HG03469 (cell line): Measurements from ENCODE around the gene COX18.

Experiments
- ATAC-seq: cut with Tn5 transposase; IDR thresholded peaks from one replicate; pipeline ENCODE4 v1.9.1; 2021; ENCODE audit warnings: mild to moderate bottlenecking, moderate library complexity, moderate number of reproducible peaks; ENCODE audit not compliant: unreplicated experiment

COX18 gene

DNA sequence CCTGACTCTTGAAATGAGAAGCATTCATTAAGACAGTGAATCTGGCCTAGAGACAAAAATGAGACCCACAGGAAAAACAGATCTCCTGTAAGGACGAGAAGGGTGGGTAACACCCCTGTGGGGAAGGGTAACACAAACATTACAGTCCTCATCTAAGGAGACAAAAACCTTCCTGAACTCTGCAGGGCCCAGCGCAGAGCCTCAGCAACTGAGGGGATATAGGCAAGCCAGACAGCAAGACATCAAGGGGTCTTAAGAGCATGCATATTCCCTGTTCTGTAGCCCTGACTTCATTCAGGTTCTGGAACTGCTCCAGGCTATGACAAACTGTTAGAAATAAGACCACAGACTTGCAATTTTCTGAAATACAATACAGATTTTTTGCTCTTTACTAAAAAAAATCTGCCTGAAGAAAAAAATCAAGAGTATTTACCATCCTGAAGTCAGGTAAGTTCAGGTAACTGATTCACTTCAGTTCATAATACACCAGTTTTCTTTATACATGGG, 15.5 kb downstream of the COX18 start:
- no peak for ATAC-seq

DNA sequence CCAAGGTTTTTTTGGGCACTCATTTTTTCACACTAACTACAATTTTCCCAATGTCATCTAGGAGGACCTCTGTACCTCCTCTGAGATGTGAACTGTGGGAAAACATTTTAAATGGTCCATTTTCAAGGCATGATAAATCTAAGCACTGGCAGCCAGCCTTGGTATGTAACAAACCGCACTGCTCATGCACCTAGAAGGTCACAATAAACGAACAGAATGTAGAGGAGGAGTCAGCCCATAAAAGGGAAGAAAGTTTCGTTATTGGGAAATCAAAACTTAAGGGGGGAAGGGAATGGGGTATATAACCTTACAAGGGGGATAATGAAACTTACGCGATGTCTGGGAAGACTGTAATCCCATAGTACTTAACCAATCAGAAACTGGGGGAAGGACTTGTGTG, 16.4 kb downstream of the COX18 start:
- ATAC-seq, result no peak

DNA sequence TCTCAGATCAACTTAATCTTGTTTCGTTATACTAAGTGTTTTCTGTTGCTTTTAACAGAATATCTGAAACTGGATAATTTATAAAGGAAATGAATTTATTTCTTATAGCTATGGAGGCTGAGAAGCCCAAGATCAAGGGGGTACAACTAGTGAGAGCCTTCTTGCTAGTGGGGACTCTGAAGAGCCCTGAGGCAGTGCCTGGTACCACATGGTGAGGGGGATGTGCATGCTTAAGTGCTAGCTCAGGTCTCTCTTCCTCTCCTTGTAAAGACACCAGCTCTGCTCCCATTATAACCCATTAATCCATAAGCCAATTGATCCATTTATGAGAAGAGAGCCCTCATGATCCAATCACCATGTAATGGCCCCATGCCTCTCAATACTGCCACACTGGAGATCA, 17.9 kb downstream of the COX18 start:
- ATAC-seq, result no peak

DNA sequence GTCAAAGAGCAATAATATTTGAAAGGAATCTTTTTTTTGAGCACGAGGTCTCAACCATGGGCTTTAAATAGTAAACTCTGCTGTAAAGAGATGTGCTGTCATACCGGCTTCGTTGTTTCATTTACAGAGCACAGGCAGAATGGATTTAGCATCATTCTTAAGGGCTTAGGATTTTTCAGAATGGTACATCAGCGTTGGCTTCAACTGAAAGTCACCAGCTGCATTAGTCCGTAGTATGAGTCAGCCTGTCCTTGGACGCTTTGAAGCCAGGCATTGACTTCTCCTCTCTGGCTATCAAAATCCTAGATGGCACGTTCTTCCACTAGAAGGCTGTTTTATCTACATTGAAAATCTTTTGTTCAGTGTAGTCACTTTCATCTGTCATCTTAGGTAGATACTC, 23.6 kb downstream of the COX18 start:
- ATAC-seq, result no peak

DNA sequence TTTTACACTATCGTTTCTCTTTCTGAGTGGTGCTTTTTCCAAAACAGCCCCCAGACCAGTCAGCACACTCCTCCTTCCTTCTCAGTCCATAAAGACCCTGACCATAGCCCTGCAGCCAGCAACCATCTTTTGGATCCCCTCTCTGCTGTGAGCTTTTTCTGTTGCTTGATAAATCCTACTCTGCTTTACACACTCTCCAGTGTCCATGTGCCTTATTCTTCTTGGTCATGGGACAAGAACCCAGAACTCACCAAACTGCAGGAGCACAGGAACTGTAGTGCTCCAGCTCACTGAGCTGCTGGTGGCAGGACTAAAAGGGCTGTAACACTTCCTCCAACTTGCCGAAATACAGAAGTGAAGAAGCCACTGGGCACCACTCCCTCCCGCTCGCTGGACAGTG, 32.5 kb downstream of the COX18 start:
- no peak for ATAC-seq

DNA sequence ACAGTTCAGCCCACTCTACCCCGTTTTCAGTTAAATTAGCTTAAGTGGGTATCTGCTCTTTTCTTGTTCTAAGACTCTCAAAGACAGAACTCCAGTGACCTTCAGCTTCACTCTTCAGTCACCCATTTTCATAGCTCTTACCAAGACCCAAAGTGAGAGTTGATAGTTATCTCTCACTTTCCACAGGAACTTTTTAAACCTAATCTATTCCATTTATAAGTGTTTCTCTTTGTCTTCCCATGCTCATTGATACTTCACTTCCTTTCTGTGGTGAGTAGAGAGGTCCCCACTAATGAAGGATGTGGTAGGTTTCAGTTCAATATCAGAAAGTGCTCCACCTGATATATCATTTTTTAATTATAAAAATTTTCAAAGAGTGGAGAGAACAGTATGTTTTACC, 33.4 kb downstream of the COX18 start:
- no peak for ATAC-seq

DNA sequence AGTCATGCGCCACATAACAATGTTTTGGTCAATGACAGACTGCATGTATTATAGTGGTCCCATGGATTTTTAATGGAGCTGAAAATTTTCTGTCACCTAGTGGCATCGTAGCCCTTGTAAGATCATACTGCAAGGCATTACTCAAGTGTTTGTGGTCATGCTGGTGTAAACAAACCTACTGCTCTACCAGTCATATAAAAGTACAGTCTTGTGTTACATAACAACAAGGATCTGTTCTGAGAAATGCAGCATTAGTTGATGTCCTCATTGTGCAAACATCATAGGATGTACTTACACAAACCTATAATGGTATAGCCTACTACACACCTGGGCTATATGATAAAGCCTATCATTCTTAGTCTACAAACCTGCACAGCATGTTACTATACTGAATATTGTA, 34.6 kb downstream of the COX18 start:
- no peak for ATAC-seq

DNA sequence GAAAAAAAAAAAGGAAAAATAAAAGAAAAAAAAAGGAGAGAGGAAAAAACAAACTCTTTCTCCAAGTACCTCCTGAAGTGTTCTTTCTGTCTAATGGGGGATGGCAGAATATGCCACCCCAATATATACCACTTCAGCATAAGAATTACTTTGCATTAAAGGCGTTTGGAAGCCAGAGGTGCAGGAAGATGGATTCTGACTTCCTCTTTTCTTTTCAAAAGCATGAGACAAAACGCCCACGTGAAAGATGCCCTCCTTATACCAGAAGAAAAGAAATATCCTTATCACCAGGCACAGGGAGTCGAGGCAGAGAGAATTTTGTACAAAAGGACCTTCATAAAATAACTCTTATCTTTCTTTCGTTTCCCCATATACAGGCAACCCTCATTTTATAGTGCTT, 40.9 kb downstream of the COX18 start:
- ATAC-seq, result no peak

DNA sequence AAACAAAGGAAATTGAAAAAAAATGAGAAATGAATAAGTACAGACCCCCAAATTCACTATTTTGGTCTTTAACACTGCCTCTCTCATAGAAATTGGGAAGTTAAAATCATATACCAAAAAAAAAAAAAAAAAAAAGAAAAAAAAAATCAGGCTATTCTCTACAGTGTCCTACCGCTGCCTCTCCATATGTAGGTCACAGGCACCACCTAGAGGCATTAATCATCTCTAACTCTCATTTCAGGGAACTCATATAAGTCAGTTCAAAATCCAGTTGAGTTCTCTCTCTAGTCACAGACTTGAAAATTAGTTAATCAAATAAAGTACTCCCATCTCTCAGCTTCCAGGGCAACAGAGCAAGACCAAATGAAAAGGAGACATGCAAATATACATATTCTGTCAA, 47.9 kb downstream of the COX18 start:
- no peak for ATAC-seq

DNA sequence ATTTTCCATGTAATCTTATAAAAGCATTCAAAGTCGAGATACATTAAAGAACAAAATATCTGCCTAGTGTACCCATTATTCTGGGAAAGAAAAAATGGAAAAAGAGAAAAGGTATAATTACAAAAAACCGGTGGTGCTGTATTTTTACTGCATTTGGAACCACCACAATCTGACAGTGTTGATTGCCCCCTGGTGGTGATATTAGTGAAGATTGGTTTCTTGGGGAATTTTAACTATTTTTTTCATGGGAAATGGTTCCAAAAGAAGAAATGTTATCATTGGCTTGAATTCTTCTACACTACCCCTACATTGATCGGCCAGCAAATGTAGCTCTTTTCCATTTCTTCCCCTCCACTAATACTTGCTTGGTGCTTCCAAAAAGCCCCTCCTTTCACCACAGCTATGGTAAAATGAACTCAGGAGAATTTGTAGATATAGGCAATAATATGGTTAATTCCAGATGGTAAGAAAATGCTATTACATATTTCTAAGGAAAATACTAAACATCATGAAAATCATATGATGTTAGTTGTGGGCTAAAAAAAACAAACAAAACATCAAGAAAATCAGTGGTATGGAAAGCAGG, 50.0 kb downstream of the COX18 start:
- no peak for ATAC-seq

DNA sequence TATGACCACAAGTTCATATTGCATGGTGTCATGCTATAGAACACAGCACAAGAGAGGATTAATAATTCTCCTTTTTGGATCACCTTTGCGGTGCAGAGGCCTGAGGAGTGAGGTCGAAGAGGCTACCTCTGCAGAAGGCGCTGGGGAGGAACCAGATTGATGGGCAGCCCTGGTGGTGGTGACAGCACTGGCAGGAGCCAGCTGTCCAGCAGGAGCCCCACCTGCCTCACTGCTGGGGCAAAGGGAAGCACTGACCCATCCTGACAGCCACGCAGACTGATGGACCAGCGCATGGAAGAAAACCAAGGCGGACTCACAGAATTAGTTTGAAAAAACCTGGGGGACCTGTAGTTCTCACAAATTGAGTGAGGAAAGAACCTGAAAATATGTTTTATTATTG, 50.9 kb downstream of the COX18 start:
- ATAC-seq, result no peak

DNA sequence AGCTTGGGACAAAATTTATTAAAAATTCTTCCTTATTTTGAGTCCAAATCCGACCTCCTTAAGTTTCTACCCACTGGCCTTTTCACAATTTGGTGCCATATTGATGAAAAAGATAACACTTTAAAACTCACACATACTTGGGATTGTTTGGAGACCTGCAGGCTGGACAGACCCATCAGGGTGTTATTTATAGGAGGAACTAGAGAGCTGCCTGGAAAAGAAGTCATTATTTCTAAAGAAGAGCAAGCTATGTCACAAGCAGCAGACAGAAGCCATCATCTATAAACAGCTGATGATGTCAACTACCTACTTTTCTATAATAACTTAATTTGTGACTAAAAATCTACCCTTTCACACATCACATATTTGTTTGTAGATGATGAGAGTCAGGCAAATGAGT, 56.2 kb downstream of the COX18 start:
- ATAC-seq, result no peak

DNA sequence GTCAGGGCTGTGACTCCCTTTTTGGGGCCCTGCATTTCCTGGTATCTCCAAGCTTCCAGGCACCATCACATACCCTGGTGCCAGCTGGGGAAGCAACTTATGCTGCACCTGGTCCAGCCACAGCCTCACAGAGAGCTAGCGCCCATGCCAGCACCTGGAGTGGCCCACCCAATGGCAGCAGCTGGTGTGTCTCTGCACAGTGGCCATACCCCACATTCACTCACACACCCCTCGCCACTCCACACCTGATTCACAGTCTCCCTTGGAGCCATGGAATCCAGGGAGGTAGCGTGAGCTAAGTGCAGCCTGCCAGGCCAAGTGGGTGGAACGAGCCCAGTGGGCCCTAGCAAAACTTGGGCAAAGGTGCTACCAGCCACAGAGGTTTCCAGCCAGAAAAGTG, 56.8 kb downstream of the COX18 start:
- no peak for ATAC-seq

DNA sequence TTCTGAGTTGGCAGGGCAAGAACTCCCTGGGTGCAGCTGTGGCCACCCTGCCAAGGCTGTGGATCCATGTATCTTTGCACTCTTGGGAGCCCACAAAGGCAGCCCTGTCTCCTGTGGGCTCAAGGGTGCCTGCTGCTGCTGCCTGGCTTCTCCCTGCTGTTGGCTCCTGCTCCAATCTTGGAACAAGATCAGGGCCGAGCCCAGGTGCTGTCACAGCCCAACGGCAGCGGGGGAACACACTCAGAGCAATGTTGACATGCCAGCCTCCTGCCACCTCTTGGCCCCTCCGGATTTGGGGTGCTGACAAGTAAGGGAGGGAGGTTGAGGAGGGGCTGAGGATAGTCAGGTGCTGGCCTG, 57.9 kb downstream of the COX18 start:
- no peak for ATAC-seq

DNA sequence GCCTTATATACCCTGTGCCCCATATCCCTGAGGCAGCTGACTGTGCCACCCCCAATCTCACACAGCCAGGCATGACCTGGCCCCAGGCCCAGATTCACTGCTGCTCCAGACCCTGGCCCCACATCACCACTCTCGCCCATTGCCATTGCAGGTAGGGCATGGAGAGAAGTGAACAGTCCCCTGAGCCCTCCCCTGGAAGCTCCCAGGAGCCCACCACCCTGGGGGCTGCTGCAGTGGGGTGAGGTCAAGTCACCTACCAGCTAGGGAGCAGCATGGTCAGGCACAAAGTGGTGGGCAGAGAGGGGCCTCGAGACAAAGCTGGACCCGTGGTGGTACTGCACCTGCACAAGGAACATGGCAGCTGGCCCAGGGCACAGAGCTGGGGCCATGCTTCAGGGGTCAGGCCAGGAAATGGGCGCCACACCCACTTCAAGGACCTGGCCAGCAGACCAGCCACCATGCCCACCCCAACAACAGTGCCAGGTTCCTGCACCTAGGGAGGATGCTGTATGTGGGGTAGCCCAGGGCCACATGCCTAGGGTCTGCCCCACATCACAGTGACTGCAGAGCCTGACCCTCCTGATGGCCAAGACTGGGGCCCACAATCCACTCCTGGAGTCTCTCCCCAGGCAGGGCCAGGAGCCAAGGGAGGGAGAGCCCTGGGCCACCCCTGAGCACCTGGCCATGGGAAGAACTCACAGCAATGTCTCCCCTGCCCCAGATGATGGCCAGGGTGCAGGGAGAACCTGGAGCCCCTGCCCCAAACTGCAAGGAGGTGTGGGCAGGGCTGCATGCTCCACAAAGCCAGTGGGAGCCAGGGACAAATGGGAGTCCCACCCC, 58.5 kb downstream of the COX18 start:
- ATAC-seq, result no peak

DNA sequence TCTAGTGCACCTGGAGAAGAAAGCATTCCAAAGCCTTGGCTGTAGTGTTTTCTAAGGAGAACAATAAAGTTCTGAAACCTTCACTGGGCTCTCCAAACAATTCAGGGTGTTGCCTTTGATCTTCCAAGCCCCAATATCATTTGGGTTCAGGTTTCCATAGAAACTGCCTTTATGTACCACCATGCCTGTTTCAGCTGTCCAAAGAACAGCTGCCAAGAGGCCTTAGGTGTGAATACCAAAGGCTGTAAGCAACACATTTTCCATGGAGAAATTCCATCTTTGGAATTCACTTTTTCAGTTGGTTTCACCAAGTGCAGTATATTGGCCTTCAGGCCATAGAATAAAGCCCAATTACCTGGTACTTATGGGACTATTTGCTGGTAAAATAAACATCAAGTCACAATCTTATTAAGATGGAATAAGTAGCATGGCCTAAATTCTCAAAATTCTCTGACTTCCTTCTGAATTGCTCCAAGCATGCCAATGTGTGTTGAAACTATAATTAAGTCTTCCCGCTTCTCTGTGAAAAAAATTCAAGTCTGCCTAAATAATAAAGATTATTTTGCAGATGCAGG, 61.9 kb downstream of the COX18 start:
- no peak for ATAC-seq

DNA sequence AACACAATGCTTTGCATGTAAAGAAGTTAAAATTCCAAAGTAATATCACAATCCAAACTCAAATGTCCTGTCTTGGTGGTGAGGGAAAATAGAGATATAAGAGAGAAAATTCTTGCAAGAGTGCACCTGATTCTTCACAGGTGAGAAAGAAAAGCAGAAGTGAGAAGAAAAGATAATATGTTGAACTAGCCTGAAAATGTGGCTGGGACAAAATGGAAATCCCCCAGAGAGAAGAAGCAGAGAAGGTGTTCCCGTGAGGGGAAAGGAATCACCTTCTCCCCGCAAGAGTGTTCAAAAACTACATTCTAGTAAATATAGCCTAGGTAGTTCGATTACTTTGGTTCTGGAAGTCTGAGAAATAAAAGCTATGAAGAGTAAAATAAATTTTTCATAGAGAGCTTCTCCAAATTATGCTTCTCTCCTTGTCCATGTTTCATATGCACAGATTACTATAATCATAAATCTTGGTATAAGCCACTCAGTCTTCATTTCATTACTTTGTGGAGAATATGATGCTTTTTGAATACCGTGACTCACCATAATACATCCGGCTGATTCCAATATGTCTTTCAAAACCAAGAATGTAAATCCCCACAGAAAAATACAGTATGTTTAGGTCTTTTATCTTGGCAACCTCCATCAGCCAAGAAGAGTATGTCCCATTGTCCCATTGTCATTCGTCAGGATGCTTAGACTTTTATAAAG, 63.1 kb downstream of the COX18 start:
- peak; percentile 88 for ATAC-seq

DNA sequence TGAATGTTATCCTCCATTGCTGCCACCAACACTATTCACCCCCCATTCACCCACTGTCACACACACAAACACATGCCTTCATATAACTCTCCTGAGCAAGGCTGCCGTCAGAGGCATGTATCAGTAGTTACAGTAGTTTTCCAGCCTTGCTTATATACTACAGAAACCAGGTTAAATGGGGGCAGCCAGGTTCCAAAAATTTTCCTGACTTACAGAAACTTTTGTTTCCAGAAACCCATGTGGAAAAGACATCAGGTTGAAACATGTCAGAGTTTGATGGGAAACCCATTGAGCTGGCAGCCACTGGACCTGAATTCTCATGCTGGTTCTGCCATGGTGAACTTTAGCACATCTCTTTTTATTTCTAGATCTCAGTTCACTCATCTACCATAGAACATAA, 64.0 kb downstream of the COX18 start:
- no peak for ATAC-seq
